Raji (cell line): ENCODE data around the gene GPR83.

ENCODE experiments used
- POLR2A ChIP-seq: IDR thresholded peaks from 2 replicates; pipeline ENCODE4 v1.6.1; 2011; ENCODE audit warnings: low read depth, low read length, control low read depth; ENCODE audit not compliant: insufficient read depth

GPR83 gene

GRCh38 chr11:94400839-94401772 lies at the start of gene GPR83:
GPR83 (minus strand) TSS chr11:94401419; CDS start chr11:94401247, 172 bp downstream.
- TF ChIP-seq POLR2A = no peak

GRCh38 chr11:94450048-94450447 lies 48.8 kb upstream of the GPR83 start:
- no peak for TF ChIP-seq POLR2A

DNA sequence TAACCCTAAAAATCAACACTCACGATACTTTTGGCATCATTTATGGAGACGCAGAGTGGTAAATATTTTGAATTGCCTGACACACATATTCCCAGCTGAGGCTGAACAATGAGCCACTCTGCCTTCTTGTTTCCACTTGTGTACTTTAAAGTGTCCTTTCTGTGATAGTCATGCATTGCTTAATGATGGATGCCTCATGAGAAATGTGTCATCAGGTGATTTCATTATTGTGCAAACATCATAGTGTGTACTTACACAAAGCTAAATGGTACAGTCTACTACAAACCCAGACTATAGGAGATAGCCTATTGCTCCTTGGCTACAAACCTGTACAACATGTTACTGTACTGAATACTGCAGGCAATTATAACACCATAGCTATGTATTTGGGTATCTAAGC lies 48.2 kb upstream of the GPR83 start:
- no peak for TF ChIP-seq POLR2A

GRCh38 chr11:94449029-94449428 lies 47.8 kb upstream of the GPR83 start:
- no peak for TF ChIP-seq POLR2A

GRCh38 chr11:94447149-94447548 lies 45.9 kb upstream of the GPR83 start:
- TF ChIP-seq POLR2A = no peak

DNA sequence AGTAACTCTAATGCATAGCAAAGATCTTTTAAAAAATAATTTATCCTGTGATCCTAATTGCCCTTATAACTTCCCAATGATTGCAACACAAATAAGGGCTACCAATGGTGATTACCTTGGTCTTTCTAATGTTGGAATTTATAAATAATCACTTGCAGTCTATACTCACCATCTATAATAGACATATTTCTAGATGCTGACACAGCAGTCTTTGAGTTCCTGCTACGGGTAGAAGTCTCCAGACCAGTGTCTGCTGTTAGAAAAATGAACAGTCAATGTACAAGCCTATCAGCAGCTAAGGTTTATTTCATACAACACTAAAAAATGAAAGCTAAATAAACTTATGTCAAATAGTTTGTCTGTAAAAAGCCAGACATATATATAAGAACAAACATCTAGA lies 44.4 kb upstream of the GPR83 start:
- no peak for TF ChIP-seq POLR2A

DNA sequence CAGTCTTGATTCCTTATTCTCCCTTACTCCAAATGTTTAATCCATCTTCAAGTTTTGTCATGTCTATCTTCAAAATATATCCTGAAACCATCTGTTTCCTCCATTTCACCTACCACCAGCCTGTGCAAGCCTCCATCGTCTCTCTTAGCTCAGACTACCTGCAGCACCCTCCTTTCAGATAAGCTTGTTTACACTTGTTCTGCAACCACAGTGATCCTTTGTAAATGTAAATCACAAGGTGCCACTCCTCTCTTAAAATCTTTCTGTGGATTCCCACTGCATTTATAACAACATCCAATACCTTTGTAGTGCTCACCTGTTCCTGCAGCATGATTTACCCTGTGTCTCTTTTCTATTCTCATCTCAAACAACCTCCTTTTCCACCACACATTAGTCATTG lies 31.8 kb upstream of the GPR83 start:
- TF ChIP-seq POLR2A = no peak

- no peak for TF ChIP-seq POLR2A
Observed at GRCh38 chr11:94424662-94425061, 23.4 kb upstream of the GPR83 start.

DNA sequence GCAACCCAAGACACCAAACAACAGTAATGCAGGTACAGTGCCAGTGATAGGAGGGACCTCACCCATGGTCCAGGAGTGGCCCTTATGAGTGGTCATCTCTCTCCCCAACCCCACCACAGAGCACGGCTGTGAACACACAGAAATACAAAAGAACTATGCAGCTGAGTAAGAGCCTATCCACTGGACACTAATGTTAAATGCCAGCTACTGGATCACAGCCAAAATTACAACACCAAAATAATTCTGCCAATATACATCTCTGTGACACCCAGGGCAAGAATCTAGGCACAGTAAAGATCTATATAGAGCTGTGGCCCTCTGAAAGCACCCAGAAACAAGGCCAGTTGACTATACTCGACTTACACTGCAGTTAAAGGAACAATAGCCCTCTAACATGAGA lies 22.8 kb upstream of the GPR83 start:
- TF ChIP-seq POLR2A = no peak

DNA sequence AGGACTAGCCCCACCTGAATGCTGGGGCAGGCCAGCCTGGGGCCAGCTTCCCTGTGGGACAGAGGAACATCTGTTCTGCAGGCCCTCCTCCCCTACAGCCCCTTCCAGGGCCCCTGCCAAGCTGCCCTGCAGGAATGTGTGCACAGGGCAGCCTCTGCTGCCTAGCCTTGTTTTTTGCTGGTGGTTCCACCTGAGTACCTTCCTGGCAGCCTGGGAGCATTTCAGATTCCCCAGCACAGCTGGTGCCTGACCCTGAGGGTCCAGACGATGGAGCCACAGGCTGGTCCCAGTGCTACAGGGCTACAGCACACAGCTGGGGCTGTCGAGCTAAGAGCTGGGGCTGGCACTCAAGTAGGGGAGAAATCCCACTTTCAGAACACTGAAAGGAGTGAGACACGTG lies 22.3 kb upstream of the GPR83 start:
- no peak for TF ChIP-seq POLR2A

DNA sequence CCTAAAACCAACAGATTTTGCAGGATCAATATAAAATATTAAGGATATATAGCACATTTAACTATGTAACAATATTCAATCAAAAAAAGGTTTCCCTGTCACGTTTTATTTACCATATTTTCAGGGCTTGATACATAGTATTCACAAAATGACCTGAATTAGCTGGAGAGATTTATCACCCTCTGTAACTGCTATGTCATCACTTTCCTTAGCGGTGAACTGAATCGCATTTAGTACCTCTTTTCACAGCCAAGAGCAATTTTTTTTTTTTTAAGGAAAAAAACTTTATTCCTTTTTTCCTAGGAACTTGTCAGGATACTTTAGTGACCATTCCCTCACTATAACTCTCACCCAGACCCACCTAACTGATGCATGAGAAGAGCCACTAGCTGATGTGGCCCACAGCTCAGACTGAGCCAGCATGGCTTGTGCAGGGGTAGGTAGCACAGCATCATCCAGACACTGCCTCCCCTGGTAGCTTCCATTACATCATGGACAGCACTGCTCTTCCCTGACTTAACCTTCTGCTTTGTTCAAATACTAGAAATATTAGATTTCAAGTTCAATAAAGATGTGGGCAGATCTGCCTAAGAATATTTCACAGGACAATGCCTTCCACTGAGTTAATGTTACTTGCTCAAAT lies 17.0 kb upstream of the GPR83 start:
- no peak for TF ChIP-seq POLR2A

DNA sequence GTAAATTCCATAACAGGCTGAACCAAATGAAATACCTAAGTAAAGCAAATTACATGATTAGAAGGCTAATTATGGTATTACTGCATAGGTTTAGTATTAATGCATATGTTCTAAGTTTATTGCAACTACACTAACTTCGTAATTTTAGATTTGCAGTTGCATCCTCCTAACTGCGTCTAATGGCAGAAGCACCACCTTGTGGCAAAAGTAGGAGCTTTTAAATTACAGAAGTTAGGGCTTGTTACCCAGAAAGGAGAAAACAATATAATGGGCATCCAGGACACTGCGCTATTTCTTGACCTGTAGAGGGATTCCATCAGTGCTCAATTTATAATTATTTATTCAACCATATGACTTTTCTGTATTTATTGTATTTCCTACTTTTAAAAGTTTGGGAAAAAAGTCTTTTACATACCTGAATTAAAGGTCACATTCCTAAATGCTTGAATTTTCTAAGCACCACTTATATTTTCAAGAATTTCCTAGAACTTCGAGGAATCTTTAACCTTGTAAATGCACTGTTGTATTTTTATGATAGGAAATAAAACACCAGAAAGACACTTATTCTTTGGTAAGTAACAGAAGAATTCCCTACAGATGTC lies 16.3 kb upstream of the GPR83 start:
- TF ChIP-seq POLR2A = no peak

- TF ChIP-seq POLR2A = no peak
Observed at GRCh38 chr11:94405062-94405833, 4.0 kb upstream of the GPR83 start.

DNA sequence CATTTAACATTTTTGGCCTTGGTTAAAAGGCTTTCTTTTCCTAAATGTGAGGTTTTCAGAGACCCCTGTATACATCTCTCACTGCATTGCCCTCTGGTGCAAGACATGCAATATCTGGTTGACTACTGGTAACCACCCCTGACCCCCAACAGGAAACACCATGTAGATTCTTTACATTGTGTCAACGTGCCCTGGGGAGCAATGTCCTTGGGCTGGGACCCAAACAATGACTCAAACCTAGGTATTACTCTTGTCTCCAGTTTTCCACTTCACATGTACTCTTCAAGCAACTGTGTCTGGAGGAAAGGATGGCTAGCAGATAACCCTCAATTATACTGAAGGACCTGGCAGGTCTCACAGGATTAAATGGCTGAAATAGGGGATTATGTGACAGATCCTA lies 1.1 kb upstream of the GPR83 start:
- no peak for TF ChIP-seq POLR2A

GRCh38 chr11:94401773-94402265 lies 600 bp upstream of the GPR83 start:
- no peak for TF ChIP-seq POLR2A

- no peak for TF ChIP-seq POLR2A
Observed at GRCh38 chr11:94400457-94400838, 771 bp downstream of the GPR83 start.

DNA sequence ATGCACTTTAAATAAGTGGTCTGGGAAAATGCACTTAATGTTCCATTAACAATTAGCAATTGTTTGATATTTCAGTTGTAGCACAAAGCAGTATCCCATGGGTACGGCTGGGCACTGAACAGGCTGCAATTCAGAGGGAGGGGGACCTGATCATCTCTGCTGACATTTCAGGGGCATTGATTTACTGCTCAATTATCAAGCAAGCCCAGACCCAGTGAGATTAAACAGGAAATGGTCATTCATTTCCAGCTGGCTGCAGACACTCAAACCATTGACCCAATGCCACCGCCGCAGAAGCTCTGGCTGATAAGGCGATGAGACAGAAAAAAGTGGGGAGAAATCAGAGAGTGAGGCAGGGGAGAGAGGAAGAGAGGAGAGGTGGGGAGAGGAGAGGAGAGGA lies 1.2 kb downstream of the GPR83 start:
- TF ChIP-seq POLR2A = no peak
